LNCAP (cell line): ENCODE measurements around the gene PRKACB.

Source experiments
- CTCF ChIP-seq: fragments of 450-650 bp; IDR thresholded peaks from 2 replicates; pipeline ENCODE4 v1.5.1; 2017; ENCODE audit warnings: mild to moderate bottlenecking

Gene PRKACB

GRCh38 chr1:84199257-84199656, 55.2 kb downstream of the PRKACB start:
- TF ChIP-seq CTCF: no peak

GRCh38 chr1:84202126-84202525, 58.1 kb downstream of the PRKACB start:
- TF ChIP-seq CTCF: no peak

- TF ChIP-seq CTCF: no peak
Measured at GRCh38 chr1:84206375-84206774, 62.3 kb downstream of the PRKACB start.

GRCh38 chr1:84208935-84209334, 64.9 kb downstream of the PRKACB start:
- no peak for TF ChIP-seq CTCF

- no peak for TF ChIP-seq CTCF
Measured at GRCh38 chr1:84214115-84214956, 70.3 kb downstream of the PRKACB start.

GRCh38 chr1:84217239-84217638, 73.2 kb downstream of the PRKACB start:
- TF ChIP-seq CTCF: no peak

GRCh38 chr1:84223751-84224432, 79.8 kb downstream of the PRKACB start:
- no peak for TF ChIP-seq CTCF
